GM19193 (cell line): ENCODE measurements around the gene FLNB.

Experiments used
- POLR2A ChIP-seq: IDR thresholded peaks from 4 replicates; pipeline ENCODE4 v1.6.1; 2011; ENCODE audit not compliant: insufficient read depth, insufficient read length; ENCODE audit errors: extremely low read depth

Gene FLNB

DNA sequence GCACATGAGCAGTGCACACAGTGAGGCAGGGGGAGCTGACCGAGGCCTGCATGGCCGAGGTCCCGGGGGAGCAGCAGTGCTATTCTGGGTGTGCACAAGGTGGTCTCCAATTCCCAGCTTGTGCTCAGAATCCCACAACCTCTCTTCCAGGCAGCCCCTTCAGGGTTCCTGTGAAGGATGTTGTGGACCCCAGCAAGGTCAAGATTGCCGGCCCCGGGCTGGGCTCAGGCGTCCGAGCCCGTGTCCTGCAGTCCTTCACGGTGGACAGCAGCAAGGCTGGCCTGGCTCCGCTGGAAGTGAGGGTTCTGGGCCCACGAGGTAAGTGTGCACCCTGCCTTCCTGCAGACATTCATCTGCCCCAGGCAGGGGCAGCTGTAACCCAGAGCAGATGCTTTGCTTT lies 122.4 kb downstream of the FLNB start:
- no peak for TF ChIP-seq POLR2A

DNA sequence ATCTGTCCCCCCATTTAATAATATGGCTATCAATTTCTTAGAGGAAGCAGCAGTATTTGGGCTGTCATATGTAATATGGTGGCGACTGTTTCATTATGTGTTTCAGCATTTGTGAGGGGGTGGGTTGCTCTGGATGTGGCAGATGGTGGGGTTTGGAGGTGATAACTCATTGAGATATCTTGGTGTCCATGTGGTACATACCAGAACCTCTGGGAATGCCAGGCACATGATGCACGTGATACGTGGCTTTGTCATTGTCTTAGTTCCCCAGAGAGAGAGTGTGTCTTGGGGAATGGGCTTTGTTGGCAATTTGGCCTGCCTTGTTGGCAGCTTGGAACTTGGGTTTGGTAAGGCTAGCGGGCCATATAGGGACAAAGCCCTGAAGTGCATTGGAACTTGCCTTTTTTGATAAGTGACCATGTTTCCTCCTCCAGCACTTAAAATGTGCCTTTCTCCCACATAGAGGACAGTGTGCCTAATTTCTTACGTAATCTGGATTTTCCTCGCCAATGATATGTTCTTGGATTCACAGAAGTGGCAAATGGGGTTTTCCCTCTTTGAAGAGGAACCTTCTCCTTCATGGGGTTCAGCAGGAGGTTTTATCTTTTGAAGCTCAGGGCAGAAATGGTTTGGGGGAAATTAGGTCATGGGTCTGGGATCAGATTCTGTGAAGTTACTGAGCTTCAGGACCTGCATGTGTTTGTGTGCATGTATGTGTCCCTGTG lies 123.0 kb downstream of the FLNB start:
- TF ChIP-seq POLR2A = no peak

DNA sequence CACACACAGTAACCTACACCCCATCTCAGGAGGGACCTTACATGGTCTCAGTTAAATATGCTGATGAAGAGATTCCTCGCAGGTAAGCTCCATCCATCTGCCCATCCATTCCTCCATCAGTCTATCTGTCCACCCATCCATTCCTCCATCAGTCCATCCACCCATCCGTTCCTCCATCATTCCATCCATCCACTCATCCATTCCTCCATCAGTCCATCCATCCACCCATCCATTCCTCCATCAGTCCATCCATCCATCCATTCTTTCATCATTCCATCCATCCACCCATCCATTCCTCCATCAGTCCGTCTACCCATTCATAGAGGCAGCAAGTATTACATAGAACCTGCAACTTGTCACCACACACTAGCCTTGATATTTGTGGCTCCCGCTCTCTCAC lies 124.6 kb downstream of the FLNB start:
- TF ChIP-seq POLR2A = no peak

DNA sequence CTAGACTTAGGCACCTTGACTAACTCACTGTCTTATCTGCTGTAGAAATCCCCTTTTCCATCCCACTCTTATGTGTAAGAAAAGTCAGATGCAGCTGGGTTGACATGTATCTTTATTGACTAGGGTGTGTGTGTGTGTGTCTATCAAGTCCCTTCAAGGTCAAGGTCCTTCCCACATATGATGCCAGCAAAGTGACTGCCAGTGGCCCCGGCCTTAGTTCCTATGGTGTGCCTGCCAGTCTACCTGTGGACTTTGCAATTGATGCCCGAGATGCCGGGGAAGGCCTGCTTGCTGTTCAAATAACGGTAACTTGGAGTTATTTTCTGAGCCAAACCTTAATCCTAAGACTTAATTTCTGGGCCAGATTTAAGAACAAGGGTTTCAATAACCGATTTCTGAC lies 126.2 kb downstream of the FLNB start:
- TF ChIP-seq POLR2A = no peak

DNA sequence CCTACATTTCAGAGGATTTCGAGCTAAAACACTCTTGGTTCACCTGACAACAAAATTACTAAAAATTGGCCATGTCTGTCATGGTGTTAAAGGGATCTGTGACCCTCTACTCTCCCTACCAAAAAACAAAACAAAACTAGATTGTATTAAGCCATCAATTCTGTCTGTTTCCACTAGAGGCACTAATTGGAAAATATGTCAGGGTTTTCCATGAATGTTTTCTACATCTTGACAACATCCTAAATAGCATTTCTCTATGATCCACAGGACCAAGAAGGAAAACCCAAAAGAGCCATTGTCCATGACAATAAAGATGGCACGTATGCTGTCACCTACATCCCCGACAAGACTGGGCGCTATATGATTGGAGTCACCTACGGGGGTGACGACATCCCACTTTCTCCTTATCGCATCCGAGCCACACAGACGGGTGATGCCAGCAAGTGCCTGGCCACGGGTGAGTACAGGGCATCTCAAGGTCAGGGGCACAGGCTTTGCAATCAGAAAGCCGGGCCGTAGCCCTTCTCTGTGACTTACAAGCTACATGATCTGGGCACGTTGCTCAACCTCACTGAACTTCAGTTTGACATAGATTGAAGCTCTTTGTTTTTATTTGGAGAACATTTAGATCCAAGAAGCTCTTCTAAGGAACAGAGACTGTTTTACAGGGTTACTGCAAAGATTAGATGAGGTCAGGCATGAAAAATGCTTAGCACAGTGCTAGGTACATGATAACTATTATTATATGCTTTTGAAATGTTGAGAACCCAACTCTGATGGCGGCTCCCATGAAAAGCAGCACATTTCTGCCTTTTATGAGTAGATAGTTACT lies 127.7 kb downstream of the FLNB start:
- no peak for TF ChIP-seq POLR2A

DNA sequence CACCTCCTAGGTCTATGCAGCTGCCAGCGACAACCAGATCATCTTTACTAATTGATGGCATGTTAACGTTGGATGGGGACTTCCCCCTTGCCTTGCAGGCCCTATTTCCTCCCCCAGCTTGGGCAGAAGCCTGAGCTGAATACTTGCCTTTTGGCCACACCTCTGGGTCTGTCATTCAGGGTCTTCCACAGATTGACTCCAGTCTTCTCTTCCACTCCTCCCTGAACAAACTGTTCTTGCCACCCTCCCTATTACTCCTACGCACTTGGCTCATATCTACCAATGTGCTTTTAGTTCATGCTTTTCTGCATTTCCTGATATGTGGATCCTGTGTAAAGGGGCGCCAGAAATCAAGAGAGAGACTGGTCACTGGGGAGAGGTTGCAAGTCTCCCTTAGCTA lies 129.1 kb downstream of the FLNB start:
- TF ChIP-seq POLR2A = no peak

DNA sequence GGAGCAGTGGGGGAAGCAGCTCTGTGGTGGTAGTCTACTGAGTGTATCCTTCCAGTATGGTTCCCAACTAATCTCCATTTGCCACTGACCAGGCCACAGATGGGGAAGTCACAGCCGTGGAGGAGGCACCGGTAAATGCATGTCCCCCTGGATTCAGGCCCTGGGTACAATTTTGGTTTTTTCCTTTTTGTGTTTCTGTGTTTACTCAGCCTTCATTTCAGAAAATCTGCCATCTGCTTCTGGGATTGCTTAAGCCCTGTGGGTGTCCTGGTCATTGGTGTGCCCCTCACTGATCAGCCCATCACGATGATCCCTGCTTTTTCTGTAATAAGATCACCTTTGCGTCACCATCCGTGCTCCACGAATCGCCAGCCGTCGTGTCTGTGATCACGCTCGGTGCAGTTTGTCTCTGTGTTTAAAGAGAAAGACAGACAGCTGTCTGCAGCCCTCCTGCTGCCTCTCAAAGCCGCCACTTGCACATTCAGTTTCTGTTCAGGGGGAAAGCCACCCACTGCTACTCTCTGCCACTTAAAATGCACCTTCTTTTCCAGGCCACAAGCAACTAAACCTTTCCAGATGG lies 133.6 kb downstream of the FLNB start:
- no peak for TF ChIP-seq POLR2A

DNA sequence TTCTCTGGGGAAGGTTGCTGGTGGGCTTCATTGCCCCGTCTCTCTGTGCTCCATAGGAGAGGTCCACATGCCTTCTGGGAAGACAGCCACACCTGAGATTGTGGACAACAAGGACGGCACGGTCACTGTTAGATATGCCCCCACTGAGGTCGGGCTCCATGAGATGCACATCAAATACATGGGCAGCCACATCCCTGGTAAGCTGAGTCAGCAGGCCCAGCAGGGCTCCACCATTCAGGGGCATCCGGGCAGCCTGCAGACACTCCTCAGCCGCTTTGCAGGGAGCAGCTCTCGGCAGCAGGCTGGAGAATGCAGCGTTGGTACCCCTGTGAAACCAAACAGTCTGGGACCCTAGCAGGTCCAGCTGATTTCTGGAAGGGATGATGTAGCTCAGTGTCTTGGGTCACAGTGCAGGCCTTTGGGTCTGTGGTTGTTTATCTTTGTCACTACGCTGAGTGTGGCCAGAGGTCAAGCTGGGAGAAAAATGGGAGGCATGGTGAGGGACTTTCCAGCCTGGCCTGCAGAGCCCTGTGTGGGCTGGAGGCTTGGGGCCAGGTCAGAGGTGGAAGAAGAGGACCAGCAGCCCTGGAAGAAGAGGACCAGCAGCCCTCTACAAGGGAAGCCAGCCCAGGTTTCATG lies 135.3 kb downstream of the FLNB start:
- TF ChIP-seq POLR2A = no peak

DNA sequence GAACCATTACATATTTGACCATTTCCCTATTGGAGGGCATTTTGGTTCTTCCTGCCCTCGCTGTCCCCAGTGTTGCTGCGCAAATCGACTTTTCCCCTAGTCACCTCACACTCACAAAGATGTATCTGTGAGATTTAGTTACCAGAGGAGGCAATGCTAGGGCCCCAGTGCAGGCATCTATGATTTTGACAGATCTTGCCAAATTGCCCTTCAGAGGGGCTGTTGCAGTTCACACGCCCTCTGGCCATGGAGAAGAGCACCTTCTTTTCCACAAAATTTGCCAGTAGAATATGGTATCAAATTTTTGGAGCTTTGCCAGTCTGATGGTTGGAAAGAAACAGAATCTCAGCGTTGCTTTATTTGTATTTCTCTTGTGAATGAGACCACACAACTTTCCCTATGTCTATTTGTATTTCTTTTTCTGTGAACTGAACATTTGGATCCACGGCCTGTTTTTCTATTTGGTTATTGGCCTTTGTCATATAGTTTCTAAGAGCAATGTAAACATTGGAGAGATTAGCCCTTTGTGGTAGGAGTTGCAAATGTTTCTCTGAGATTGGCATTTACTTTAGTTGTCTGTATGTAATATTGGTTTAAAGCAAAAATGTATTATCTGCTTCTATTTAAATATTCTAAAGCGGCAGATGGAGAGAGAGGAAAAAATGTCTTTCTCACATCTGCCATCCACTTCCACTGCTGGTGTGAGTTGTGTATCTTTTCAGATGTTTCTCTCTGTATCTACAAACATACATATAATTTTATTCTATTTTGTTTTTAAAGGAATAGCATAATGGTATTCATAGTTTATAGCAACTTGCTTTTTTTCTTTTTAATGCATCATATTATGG lies 136.5 kb downstream of the FLNB start:
- TF ChIP-seq POLR2A = no peak

DNA sequence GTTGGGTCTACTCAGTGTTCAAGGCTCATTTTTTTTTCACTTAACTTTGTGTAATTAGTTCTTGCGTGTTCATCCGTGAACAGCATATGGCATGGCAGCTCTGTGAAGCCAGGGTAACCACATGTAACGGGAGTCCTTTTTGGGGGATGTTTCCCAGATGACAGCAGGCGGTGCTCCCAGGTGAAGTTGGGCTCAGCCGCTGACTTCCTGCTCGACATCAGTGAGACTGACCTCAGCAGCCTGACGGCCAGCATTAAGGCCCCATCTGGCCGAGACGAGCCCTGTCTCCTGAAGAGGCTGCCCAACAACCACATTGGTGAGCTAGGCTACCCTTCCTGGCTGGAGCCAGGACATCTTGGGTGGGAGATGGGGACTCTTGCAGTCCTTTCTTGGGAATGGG lies 139.8 kb downstream of the FLNB start:
- TF ChIP-seq POLR2A = no peak

DNA sequence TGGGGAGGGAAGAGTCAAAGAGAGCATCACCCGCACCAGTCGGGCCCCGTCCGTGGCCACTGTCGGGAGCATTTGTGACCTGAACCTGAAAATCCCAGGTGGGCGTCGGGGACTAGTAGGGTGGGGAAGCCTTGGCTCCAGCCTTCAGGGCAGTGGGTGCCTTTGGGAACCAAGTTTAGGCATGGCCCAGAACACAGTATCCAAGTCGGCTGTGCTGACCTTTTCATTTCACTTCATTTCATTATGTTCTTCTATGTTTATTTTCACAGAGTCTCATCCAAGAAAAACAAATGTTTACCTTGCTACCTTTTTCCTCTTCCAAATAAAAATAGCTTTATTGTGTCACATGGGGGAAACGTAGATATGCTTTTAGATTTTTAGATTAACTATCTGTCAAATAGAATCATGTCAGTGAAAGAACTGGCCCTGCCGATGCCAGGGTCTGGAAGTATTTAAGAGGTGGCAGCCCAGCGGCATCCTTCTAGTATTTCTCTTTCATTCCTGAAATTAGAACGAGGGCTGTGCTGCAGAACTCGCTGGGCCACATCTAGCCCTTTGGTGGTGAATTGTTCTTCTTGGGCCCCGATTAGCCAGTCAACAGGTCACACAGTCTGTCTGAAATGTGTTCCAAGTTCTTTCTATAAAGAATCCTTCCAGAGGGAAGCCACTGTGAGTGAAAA lies 142.0 kb downstream of the FLNB start:
- no peak for TF ChIP-seq POLR2A

DNA sequence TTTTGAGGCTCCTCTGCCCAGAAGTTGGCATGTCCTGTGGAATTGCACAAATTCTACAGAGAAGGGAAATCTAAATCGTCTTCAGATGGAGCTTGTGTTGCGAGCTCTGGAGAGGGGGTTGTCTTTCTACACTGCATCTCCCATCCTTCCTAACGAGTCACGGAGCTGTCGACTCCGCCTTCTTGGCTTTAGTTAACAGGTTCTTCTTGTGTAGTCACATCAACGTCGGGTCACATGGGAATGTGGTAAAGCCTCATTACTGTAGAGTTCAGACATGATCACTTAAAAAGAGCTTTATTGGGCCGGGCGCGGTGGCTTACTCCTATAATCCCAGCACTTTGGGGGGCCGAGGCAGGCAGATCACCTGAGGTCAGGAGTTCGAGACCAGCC lies 142.6 kb downstream of the FLNB start:
- no peak for TF ChIP-seq POLR2A

DNA sequence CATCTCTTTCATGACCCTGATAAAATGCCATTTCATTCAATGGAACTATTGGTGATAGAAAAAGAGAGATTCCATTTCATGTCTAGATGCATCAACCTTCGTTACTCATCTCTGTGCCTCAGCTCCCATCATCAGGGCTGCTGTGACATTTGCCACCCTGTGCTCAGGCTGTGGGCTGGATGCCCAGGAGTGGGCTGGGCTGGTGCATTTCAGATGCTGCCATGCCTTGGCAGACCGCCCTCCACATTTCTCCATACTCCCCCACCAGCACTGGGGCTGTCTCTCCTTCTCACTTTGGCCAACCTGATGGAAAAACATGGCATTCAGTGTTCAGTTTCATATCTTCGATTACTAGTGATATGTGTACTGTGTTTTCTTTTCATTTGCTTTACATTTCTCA lies 143.4 kb downstream of the FLNB start:
- TF ChIP-seq POLR2A = no peak
